Kidney tubule cell (primary cell): ENCODE results near the gene AMBP.
"Not testable (repeated sequence)": the region's sequence is repeated elsewhere in the genome, so short reads cannot be mapped to it uniquely, and the experiment has no call there.

Experiments
- DNase-seq: peaks from one replicate; pipeline ENCODE4 v3.0.0-alpha.2; 2018; ENCODE audit warnings: low spot score

The AMBP gene

DNA sequence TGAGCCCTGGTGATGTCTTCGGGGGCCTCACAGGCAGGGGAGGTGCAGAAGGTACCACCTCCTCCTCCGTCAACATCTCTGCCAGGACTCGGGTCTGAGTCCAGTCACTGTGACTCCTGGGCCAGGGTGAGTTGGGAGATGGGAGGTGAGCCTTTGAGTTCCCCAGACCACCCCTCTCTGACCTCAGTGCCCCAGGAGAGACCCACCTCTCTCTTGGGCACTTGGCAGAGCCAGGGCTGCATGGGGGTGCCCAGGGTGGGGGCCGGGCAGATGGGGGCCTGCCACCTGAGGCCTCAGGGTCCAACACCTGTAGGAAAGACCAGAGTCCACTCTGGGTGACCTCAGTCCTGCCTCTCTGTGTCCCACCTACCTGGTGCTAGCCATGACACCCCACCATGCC is 14.2 kb upstream of the AMBP start:
- DNase-seq, result no peak

DNA sequence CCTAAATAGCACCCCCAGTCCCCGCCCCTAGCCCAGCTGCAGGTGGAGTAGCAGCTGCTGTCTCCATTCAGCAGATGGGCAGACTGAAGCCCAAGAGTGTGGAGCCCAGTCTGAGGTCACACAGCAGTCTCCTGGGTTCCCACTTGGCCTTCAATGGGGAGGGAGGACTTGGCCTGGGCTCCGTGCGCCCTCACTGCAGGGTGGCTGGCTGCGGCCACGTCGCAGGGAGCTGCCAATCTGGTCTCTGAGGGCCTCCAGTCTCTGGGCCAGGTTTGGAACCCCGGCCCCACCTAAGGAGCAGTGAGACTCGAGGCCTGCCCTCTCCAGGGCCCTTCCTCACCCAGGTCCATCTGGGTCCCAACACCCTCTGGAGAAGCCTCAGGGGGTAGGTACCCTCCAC is 13.6 kb upstream of the AMBP start:
- no peak for DNase-seq

DNA sequence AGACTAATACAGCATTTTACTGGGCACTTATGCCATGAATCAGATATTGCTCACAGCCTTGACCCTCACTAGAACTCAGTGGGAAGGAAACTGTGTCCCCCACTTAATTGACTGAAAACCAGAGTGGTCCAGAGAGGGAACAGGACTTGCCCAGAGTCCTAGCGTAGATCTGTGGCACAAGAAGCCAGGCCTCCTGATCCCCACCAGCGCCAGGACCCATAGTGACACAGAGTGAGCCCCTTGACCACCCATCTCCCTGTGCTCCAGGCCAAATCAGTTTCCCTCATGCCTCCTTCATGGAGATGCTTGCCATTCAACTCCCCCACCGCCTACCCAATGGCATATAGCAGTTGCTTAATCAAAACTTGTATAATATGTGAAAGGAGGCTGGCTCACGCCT is 12.7 kb upstream of the AMBP start:
- no peak for DNase-seq

DNA sequence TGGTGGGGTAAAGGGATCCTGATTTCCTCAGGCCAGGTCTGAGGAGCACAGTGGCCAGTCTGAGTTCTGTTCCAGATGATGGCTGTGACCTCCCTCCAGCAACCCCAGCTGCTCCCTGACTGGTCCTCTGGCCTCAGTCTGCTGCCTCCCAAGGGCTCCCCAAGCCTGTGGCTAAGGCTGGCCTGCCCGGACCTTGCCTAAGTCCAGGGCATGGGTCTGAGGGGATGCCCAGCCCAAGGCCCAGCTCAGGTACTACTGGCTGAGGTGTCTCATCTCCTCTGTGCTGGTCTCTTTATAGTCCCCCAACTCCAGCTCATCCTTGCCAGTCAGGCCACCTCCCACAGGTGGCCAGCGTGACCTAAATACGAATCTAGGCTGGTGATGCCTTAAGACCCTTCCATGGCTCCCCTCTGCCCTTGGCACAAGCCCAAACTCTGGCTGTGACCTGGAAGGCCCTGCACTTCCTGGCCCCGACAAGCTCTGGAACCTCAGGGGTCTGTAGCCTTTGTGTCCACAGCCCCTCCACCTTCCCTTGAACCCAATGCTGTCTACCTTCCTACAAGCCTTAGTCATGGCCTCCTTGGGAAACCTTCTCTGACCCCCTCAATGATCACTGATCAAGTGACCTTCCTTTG is 11.2 kb upstream of the AMBP start:
- DNase-seq, result no peak

DNA sequence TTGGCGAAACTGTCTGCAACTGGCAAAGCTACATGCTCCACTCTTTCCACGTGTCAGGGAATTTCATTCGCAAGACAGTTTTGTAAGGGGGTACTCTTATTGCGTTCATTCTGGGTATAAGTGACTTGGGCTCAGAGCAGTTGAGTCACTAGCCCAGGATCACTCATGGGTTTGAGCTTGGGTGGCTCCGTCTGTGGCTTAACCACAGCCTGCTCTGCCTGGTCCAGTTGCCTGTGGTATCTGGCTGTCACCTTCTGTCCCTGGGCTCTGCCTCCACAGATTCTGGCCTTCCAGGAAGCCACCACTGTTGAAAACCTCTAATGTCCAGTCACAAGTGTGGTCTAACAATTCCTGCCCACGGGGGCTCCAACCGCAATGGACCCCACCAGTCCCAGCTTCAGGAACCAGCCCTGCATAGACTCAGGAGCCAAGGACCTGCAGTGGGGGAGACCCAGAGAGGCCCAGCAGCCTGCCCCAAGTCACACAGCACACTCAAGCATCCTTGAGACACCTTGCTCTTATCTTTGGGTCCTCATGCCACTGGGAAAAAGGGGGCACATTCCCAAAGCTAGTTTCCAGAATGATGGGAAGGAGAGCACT is 10.6 kb upstream of the AMBP start:
- no peak for DNase-seq

DNA sequence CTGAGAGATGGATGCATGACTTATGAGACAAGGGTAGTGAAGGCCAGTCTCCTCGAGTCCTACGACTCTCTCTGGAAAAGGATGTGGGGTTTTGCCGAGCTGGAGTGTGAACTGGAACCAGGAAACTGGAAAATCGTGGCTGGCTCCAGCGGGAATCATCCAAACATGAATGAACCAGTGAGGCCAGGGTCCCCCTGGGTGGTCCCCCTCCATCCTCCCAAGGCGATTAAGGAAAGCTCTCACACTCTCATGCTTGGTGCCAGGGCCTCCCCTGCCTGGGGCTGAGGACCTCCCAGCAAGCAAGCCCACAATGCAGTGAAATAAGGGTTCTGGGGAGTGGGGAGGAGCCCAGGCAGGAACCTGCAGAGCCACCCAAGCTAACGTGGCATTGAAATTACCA is 9.6 kb upstream of the AMBP start:
- DNase-seq, result no peak

DNA sequence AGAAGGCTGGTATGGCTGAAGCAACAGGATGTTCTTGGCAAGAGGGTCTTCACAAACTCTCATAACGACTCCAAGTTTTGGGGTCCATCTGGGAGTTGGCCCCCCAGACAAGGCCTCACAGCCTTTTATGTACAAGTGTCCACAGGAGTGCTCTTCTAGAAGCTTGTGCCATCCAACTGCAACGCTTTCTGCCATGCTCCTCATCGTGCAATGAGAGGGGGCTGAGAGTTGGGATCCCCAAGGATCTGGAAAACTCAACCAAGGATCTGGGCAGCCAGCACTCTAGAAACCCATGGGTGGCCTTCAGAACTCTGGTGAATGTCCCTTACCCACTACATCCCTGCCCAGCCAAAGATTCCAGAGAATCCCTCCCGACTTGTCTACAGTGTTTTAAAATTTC is 8.5 kb upstream of the AMBP start:
- no peak for DNase-seq

DNA sequence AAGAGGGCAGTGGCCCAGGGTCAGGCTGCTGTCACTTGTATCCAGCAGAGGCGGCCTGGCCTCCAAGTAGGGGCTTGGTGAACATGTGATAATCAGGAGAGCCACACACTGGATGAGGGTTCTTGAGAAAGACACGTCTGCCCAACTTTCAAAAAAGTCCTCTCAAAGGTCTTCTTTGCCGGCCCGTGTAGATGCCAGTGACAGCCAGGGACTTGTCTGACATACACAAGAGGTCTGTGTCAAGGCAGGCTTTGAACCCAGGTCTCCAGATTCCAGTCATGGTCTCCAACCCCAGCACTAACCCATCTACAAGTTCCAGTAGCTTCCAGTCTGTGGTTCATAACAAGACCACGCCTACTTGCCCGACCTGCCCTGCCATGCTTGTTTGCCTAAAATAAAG is 7.9 kb upstream of the AMBP start:
- DNase-seq, result no peak

DNA sequence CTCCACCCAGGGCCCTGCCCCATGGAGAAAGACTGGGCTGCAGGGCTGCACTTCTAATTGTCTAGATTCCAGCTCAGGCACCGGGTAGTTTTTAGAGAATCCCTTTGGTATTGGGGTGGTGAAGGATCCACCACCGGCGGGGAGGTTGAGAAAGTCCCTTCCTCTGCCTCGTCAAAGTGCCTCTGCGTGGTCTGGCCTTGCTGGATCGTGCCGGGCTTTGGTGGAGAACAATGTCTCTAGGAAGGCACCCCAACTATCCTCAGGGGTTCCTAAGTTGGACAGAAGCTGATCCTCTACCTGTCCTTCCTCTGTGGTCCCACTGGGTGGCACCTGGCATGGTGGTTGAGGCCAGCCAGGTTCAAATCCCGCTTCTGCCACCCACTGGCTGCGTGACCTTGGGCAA is 7.3 kb upstream of the AMBP start:
- DNase-seq, result no peak

DNA sequence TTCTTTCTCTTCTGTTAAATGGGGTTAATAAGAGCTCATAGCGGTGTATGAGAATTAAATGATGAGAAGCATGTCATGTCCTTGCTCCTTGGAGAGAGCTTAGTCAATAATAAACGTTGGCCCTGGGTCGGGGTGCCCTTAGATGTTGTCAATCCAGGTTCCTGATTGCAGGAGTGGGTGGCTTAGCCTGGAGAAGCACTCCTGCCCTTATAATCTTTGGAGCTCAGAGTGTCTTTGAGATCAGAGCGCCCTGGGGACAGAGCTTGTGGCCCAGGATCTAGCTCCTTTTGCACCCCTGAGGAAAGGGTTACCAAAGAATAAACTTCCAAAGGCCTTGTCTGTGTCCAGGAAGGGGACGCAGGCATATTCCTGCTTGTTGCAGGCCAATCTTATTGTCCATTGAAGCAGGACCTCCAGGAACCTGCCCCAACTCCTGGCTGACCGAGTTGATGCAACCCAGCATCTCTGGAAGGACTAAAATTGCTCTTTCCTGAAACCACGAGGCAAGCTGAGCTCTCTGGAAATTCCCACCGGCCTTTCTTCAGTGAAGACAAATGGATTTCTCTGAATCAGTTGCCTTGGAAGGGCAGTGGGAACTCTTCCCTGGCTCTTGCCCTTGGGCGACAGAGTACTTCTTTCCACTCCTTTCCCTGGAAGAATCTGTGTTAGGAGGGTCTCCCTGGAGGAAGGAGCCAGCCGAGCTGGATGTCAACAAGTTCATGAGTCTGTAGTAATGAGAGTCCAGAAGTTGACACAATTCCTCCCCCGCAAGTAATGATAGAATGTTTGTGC is 6.4 kb upstream of the AMBP start:
- no peak for DNase-seq

DNA sequence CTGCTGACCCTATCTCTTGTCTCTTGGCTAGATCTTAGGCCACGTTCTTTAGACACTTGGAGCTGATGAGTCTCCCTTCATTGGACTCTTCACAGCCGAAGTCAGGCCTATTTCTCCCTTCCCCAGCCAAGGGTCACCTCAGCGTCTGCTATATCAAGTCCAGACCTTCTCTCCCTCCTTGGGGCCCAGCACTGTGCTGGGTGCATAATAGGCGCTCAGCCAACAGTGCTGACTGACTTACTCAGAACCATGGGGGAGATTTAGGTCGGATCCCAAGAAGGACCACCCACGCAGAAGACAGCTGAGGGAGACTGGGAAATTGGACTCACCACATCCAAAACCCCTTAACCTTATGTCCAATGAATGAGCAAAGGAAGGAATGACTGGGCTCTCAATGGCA is 5.6 kb upstream of the AMBP start:
- DNase-seq, result no peak

DNA sequence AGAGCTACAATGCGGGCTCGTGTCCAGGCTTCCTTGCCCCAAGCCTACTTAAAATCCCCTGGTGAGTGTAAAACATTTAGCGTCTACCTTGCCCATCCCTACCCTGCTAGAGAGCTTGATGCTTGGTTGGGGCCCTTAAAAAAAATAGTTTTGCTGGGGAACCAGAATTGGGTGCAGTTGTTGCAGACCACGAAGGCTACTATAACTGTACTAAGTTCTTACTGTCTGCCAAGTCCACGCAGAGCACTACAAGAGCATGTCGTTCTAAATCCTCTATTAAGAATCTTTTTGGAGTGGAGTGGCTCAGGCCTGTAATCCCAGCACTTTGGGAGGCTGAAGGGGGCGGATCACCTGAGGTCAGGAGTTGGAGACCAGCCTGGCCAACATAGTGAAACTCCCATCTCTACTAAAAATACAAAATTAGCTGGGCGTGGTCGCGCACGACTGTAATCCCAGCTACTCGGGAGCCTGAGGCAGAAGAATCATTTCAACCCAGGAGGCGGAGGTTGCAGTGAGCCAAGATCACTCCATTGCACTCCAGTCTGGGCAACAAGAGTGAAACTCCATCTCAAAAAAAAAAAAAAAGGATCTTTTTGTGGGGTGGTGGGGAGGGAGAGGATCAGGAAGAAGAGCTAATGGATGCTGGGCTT is 4.8 kb upstream of the AMBP start:
- DNase-seq, result not testable (repeated sequence)

DNA sequence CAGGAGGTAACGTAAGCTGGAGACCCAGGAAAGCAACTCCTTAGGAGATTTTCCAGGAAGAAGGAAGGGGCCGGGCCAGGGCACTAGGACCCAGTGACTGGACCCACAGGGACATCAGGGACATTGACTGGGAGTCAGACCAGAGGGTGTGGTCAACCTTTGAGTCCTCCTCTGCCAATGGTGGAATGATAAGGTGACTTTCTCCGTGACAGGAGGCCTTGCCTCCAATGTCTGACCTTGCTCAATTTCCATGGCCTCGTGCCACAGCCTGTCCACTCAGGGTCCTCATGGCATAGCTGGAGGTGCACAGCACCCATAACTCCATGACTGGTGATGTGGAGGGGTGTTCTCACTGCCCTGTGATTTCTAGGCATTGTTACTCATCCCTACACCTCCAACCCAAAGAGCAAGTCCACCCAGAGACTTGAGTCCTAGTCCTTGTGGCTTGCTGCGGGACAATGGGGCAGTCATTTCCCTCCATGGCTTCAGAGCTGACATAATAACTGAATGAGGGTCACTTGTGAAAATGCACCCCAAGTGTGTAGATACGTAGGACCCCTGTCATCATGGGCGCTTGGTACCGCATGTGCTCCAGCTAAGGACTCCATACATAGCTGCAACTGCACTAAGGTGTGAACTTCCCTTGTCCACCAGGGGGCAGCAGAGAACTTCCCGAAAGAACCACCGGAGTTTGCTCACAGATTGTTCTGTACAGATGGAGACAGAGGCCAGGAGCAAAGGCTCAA is 4.1 kb upstream of the AMBP start:
- peak; percentile 86 for DNase-seq

DNA sequence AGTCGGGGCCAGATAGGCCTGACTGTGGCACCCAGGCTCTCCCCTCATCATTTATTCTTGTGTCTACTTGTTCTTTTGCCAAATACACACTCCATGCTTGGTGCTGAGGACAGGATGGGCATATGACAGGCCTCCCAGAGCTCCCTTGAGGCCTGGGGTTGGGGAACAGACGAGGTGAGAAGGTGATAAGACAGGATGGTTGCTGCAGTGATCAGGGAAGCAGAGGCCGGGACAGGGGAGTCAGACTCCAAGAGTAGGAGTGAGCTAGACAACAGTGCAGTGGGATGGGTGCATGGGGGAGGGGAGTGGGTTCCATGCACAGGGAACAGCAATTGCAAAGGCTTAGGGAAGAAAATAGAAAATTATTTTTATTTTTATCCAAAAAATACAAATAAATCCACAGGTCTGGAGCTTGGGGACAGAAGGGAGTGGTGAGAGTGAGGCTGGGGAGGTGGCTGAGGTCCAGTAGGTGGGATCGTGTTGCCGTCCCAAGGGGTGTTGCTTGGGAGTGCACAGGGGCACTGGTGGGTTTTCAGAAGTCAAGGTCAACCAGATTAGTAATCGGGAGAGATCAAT is 3.4 kb upstream of the AMBP start:
- DNase-seq, result no peak

DNA sequence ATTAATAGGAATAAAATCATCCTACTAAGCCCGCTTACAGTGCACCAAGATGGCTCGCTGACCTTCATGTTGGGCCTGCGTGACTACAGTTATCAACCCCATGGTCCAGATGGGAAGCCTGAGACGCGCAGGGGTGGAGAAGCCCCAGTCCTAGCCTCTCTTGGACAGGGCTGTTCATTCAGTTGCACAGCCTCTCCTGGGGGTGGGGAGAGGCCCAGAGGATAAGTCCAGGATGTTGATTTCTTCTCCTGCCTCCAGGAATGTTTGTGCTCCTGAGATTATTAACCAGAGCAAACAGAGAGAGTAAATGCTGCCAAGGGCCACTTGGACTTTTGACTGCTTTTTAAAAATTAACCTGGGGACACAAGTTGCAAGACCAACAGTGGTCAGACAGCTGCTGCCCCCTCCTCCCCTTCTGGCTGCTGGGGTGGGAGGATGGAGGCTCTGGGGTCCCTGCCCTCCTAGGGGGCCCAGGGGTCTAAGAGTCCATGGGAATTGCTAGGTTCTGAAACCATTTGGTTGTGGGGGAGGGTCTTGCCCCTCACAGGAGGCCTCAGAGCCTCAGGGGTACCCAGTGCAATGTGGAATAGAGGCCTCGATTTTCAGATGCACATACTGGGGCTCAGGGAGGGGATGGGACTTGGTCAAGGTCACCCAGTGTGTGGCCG is 2.8 kb upstream of the AMBP start:
- DNase-seq, result peak; percentile 90

DNA sequence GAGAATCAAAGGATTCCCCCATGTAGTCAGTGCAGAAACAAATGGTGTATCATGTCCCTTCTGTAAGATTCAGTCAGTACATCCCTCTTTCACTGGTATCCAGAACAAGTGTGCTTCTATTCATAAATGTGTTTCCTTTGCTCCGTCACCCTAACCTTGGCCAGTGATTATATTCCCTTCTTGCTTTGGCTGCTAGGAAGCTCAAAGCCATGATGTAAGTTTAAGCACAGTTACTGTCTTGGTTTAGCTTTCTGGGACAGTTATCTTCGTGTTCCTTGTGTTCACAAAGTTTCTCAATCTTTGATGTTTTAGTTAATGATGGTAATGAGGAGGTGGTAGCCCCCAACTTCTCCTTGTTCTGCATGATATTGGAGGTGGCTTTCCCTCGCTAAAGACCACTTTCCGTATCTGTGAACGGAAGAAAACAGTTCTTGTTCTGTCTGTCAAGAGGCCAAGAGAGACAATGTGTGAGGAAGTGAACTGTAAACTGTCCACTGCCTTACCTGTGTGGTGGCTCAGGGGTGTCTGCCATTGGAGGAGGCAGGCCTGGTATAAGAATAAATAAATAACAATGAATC is 2.2 kb upstream of the AMBP start:
- peak; percentile 68 for DNase-seq

DNA sequence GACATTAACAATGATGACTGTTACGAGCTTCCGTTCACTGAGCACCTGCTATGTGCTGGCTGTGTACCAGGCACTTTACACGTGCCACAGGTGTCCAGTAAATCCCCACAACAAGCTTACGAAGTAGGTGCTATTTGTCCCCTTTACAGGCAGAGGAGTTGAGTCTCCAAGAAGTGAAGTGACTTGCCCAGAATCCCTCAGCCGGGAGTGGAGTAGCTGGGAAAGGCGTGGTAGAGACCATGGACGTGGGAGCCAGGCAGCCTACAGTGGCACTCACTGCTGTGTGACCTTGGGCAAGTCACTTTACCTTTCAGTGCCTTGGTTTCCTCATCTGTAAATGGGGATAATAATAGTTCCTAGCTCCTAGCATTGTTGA is 669 bp upstream of the AMBP start:
- DNase-seq, result no peak

DNA sequence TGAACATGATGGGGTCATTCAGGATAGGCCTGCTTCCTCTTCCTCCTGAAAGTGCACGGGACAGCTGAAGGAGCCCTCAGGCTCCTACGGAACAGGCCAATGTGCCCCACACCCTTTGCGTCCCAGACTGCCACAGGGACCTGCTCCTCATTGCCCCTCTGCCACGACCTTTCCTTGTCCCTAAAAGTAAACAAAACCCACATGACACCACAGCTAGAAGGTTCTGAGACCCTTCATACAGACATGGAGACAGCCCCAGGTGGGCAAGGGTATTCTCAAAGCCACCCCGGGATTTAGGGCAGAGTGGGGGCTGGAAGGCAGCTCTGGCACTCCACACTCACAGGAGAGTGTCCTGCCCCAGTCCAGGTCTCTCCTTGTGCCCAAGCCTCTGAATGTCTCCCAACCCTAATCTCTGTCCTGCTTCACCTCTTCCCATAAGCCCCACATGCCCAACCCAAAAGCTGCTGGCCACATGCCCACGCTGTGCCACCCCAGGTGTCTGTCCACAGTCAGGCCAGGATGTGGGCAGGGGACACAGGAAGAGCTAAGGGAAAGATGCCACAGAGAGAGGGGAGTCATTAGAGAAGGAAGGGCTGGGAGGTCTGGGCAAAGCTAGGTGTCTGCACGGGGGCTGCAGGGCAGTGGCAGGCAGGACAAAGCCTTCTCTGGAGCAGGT is 800 bp downstream of the AMBP start:
- DNase-seq, result no peak

DNA sequence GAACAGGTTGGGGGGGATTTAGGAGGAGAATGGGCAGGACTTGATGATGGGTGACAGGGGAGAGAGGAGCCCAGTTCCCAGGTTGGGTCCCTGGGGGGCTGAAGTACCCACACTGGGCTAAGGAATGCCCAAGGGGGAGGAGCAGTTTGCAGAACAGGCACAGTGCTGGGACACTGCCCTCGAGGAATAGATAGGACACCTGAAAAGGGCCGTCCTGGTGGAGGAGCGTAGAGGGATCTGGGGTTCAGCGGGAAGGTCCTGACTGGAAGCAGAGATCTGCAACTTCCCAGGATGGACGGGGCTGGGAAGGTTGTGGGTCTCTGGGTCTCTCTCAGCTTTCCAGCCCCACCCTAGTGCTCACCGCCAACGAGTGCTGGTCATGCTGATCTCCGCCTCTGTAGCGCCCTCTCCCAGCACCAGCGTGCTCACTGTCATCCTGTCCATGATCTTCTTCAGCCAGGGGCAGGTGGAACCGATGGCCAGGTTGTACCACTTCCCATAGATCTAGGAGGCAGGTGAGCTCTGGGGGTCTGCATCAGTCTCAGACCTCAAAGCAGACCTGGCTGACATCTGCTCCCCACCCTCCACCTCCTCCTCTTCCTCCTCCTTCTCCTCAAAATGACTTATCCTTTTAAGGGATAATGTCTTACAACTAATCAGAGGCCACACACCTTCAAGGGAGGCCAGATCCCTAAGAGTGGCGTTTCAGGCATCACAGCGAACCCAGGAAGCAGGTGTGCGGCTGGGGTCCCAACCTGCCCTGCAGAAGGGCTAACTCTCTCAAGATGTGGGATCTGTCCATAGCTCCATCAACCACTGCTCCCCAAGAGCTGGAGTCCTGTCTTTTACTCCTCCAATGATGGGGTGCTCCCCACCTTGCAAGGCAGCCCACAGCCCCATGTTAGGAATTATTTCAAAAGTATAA is 1.6 kb downstream of the AMBP start:
- DNase-seq, result no peak
